Keratinocyte (primary cell): ENCODE measurements around the gene THOC3. TPM values are rescaled to one million over a fixed set of nuclear protein-coding genes. Genes with fewer than 3 reads are reported as not detected.
A peak's percentile ranks its signal among the peaks of the same experiment; 100 is the strongest.
"Not testable (repeated sequence)": the region's sequence is repeated elsewhere in the genome, so short reads cannot be mapped to it uniquely, and the experiment has no call there.

ENCODE experiments used
- DNase-seq: peaks from one replicate; pipeline ENCODE4 v3.0.0-alpha.2; 2011; ENCODE audit warnings: low read depth, missing footprints, low spot score
- FAIRE-seq: peaks from 2 replicates; lab custom pipeline; 2011; peaks lifted over from hg19 to GRCh38; lab: Jason Lieb, UNC
- H2AFZ ChIP-seq: 2 replicates; pipeline ENCODE4 v1.6.0; 2012; ENCODE audit warnings: low read length, control low read depth, inconsistent platforms; ENCODE audit not compliant: control insufficient read depth
- H3K27ac ChIP-seq: 2 replicates; pipeline ENCODE4 v1.5.1; 2011; ENCODE audit warnings: low read length; ENCODE audit not compliant: control insufficient read depth, insufficient read depth
- H3K27me3 ChIP-seq: 3 replicates; pipeline ENCODE4 v1.6.0; 2011; ENCODE audit warnings: low read length; ENCODE audit not compliant: control insufficient read depth, insufficient read depth; ENCODE audit errors: extremely low read depth
- H3K36me3 ChIP-seq, 2 experiments: 2 replicates in 1 of 2; 3 replicates in 1 of 2; pipeline ENCODE4 v1.5.1; 2011; ENCODE audit warnings: low read length in 2 of 2, mild to moderate bottlenecking in 1 of 2; ENCODE audit not compliant: control insufficient read depth in 2 of 2, insufficient read depth in 2 of 2; ENCODE audit errors: extremely low read depth in 1 of 2
- H3K4me1 ChIP-seq: 3 replicates; pipeline ENCODE4 v1.5.1; 2011; ENCODE audit warnings: low read length; ENCODE audit not compliant: control insufficient read depth, insufficient read depth; ENCODE audit errors: extremely low read depth
- H3K4me2 ChIP-seq: 3 replicates; pipeline ENCODE4 v1.6.0; 2011; ENCODE audit warnings: low read depth, low read length; ENCODE audit not compliant: control insufficient read depth, insufficient read depth; ENCODE audit errors: extremely low read depth
- H3K4me3 ChIP-seq, 3 experiments: fragments of 200-600 bp in 1 of 3; sonication (generic) in 1 of 3; 2 replicates in 2 of 3; 3 replicates in 1 of 3; pipeline ENCODE4 v1.5.1; 2011 to 2016; ENCODE audit warnings: low read length in 3 of 3, mild to moderate bottlenecking in 3 of 3, control low read depth in 2 of 3, inconsistent platforms in 1 of 3, low read depth in 1 of 3, mixed read lengths in 1 of 3, mixed run types in 1 of 3, moderate library complexity in 1 of 3; ENCODE audit not compliant: control insufficient read depth in 2 of 3, insufficient read depth in 2 of 3; ENCODE audit errors: extremely low read depth in 1 of 3
- H3K79me2 ChIP-seq: 2 replicates; pipeline ENCODE4 v1.6.0; 2012; ENCODE audit warnings: low read length; ENCODE audit not compliant: control insufficient read depth, insufficient read depth
- H3K9ac ChIP-seq: 3 replicates; pipeline ENCODE4 v1.6.0; 2011; ENCODE audit warnings: low read length; ENCODE audit not compliant: control insufficient read depth, insufficient read depth; ENCODE audit errors: extremely low read depth
- H3K9me1 ChIP-seq: 3 replicates; pipeline ENCODE4 v1.6.0; 2011; ENCODE audit warnings: low read length; ENCODE audit not compliant: control insufficient read depth, insufficient read depth; ENCODE audit errors: extremely low read depth
- H3K9me3 ChIP-seq: 2 replicates; pipeline ENCODE4 v1.5.1; 2012; ENCODE audit warnings: low read depth, low read length; ENCODE audit not compliant: control insufficient read depth
- H4K20me1 ChIP-seq: 3 replicates; pipeline ENCODE4 v1.6.0; 2011; ENCODE audit warnings: low read length; ENCODE audit not compliant: control insufficient read depth, insufficient read depth; ENCODE audit errors: extremely low read depth
- dilution Hi-C: fragments of 300-500 bp; cut with MboI; formaldehyde crosslinking; loops from one replicate; pipeline ENCODE4 v1.7.0; 2020; ENCODE audit warnings: low sequenced_read_pairs; ENCODE audit not compliant: extremely low pct_ligation_motif_present
- polyA minus RNA-seq, 3 experiments: library from RNA; depleted of rRNA, polyadenylated mRNA; stranded (reverse); fragments of >200 nt; gene quantifications; 1 replicate in 1 of 3; 2 replicates in 1 of 3; 3 replicates in 1 of 3; pipeline ENCODE4 v1.2.3, GENCODE V29; 2011
- polyA plus RNA-seq, 5 experiments: library from polyadenylated mRNA; depleted of rRNA in 3 of 5; stranded (reverse) in 3 of 5; stranded (forward) in 1 of 5; unstranded in 1 of 5; fragments of >200 nt; gene quantifications; 1 replicate in 1 of 5; 2 replicates in 3 of 5; 3 replicates in 1 of 5; pipeline versions ENCODE4 v1.2.1 to v1.2.3, GENCODE V29; 2011 to 2012; ENCODE audit warnings: missing spikeins in 2 of 5, low read depth in 1 of 5, low replicate concordance in 1 of 5

The THOC3 gene
- polyA plus RNA-seq = 167 to 194 TPM (median 189 TPM) in 3 replicates
- polyA plus RNA-seq (2011; ENCODE audit: low read depth) = 30.9 TPM
- polyA plus RNA-seq (2011; cell fraction: cytosol; rRNA removed) = 197 and 232 TPM in 2 replicates
- 107 and 140 TPM in 2 replicates for polyA plus RNA-seq (2011; cell fraction: nucleus; rRNA removed)
- polyA plus RNA-seq (2012; ENCODE audit: low replicate concordance) = 67.7 and 85.5 TPM in 2 replicates
- 55.7 to 240 TPM (median 139 TPM) in 3 replicates for polyA minus RNA-seq
- 75.2 TPM for polyA minus RNA-seq (2011; cell fraction: cytosol; rRNA and poly(A)+ RNA removed)
- polyA minus RNA-seq (2011; cell fraction: nucleus; rRNA and poly(A)+ RNA removed) = 31.5 and 73.3 TPM in 2 replicates

DNA sequence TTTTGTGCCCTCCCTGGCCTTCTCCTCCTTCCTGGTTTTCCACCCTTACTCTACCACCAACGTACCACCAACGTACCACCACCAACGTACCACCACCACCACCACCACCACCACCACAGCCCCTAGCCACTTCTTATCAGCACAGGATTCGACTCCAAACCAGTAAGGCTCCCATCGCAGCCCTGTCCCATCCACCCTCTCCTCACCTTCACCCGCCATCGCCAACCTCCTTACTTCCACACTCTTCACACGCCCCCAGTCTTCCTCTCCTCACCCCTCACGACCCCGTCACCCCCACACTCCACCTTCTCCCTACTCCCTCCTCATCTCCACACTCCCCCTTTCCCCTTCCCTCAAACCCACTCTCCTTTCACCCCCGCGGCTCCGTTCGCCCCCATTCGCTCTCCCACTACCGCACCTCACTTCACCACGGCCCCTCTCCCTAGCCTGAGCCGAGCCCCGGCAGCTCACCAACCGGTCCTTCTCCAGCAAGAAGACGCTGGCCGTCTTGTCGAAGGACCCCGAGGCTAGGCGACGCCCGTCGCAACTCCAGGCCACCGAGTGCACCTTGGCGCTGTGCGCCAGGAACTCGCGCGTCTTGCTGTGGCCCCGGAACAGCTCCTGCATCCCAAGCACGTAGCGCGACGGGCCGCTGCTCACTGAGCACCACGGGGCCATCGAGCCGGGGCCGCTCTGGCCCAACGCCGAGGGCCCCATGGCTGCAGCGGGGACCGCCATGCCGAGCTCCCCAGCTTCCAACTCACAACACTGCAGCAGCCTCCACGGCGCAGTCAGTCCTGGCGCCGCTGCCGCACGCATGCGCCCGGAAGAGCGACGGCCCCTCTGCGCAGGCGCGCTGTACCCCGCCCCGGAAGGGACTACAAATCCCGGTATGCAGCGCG, at the start of gene THOC3:
Gene THOC3 (minus strand): TSS at position 845 of the 902 bp plus-strand sequence. CDS start 107 bp downstream, at position 738.
- DNase-seq, H3K9me1 ChIP-seq, H3K9me3 ChIP-seq, H3K36me3 ChIP-seq, H3K79me2 ChIP-seq, H3K4me1 ChIP-seq, H3K27me3 ChIP-seq, H4K20me1 ChIP-seq, dilution Hi-C loops, H3K27ac ChIP-seq: not testable (repeated sequence)
- H3K9ac ChIP-seq = peak within 1 kb of the TSS; percentile 65
- FAIRE-seq = peak; percentile 29
- H2AFZ ChIP-seq = peak within 1 kb of the TSS; percentile 53
- H3K4me2 ChIP-seq = peak within 1 kb of the TSS; percentile 32
- H3K4me3 ChIP-seq = peak within 1 kb of the TSS; percentile 40 to 62 (median 59)

DNA sequence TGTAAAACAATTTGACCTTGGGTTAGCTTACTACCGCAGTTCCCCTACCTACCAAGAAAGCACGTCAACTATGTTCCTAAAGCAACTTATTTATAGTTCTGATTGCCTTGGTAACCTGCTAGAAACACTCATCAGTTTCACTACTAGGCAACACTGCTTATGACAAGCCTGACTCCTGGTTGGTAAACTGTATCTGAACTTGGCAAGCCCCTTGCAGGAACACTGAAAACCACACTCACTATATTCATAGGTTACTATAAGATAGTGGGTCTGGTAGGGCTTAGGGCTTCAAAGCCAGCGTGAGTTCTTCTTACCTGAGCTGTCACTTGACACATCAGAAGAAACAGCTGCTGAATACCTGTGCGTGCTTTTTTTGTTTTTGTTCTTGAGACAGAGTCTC, 49.2 kb upstream of the THOC3 start:
- H3K27ac ChIP-seq, dilution Hi-C loops: not testable (repeated sequence)

GRCh38 chr5:176014360-176014759, 46.2 kb upstream of the THOC3 start:
- H3K36me3 ChIP-seq, H3K4me2 ChIP-seq, DNase-seq, H4K20me1 ChIP-seq, H2AFZ ChIP-seq, H3K9me1 ChIP-seq, H3K27me3 ChIP-seq, FAIRE-seq, H3K9me3 ChIP-seq, H3K79me2 ChIP-seq, H3K4me1 ChIP-seq, H3K27ac ChIP-seq, H3K9ac ChIP-seq, H3K4me3 ChIP-seq, dilution Hi-C loops: not testable (repeated sequence)

More for the DNA sequence above, 49.2 kb upstream of the THOC3 start:
- H3K79me2 ChIP-seq, H3K4me3 ChIP-seq, H3K9ac ChIP-seq, H3K36me3 ChIP-seq, H3K9me3 ChIP-seq, H2AFZ ChIP-seq, DNase-seq, H4K20me1 ChIP-seq, H3K27me3 ChIP-seq, H3K4me2 ChIP-seq, H3K9me1 ChIP-seq, FAIRE-seq, H3K4me1 ChIP-seq: not testable (repeated sequence)

GRCh38 chr5:176011088-176011487, 43.0 kb upstream of the THOC3 start:
- H3K9me3 ChIP-seq, H3K27me3 ChIP-seq, dilution Hi-C loops, H4K20me1 ChIP-seq, DNase-seq, H3K79me2 ChIP-seq, H2AFZ ChIP-seq, H3K27ac ChIP-seq, H3K4me1 ChIP-seq, H3K4me3 ChIP-seq, H3K9me1 ChIP-seq, H3K36me3 ChIP-seq, H3K4me2 ChIP-seq, FAIRE-seq, H3K9ac ChIP-seq: not testable (repeated sequence)
